Fibroblast of lung (primary cell): Measurements from ENCODE around the gene NAA16. TPM values are rescaled to one million over a fixed set of nuclear protein-coding genes. Genes with fewer than 3 reads are reported as not detected.
A peak's percentile ranks its signal among the peaks of the same experiment; 100 is the strongest.

Experiments
- DNase-seq, 2 donors: peaks; one replicate each; pipeline versions ENCODE4 v3.0.0 to v3.0.0-alpha.2; 2010; ENCODE audit warnings: low read depth in 2 of 2
- H2AFZ ChIP-seq: 2 replicates; pipeline ENCODE4 v1.5.1; 2012; ENCODE audit warnings: low read length, control low read depth, inconsistent platforms
- H3K27ac ChIP-seq: 2 replicates; pipeline ENCODE4 v1.5.1; 2011; ENCODE audit warnings: low read length, control low read depth; ENCODE audit not compliant: insufficient read depth
- H3K27me3 ChIP-seq: 2 replicates; pipeline ENCODE4 v1.5.1; 2011; ENCODE audit warnings: mild to moderate bottlenecking, low read length; ENCODE audit not compliant: control insufficient read depth, insufficient read depth
- H3K36me3 ChIP-seq: 2 replicates; pipeline ENCODE4 v1.5.1; 2011; ENCODE audit warnings: low read length; ENCODE audit not compliant: control insufficient read depth, insufficient read depth
- H3K4me1 ChIP-seq: 2 replicates; pipeline ENCODE4 v1.5.1; 2011; ENCODE audit warnings: low read length; ENCODE audit not compliant: control insufficient read depth, insufficient read depth; ENCODE audit errors: extremely low read depth
- H3K4me2 ChIP-seq: 2 replicates; pipeline ENCODE4 v1.5.1; 2011; ENCODE audit warnings: low read length, control low read depth; ENCODE audit not compliant: insufficient read depth; ENCODE audit errors: extremely low read depth
- H3K4me3 ChIP-seq, 4 experiments: fragments of 200-600 bp in 1 of 4; sonication (generic) in 1 of 4; replicated peaks in 1 of 4; 2 replicates each; pipeline ENCODE4 v1.5.1; 2011 to 2016; ENCODE audit warnings: low read length in 4 of 4, low read depth in 3 of 4, mild to moderate bottlenecking in 3 of 4, control low read depth in 2 of 4, inconsistent platforms in 1 of 4, mixed read lengths in 1 of 4; ENCODE audit not compliant: insufficient read depth in 1 of 4; ENCODE audit errors: control extremely low read depth in 1 of 4
- H3K79me2 ChIP-seq: 2 replicates; pipeline ENCODE4 v1.5.1; 2012; ENCODE audit warnings: mild to moderate bottlenecking, low read length, inconsistent platforms; ENCODE audit not compliant: control insufficient read depth, insufficient read depth
- H3K9ac ChIP-seq: 2 replicates; pipeline ENCODE4 v1.5.1; 2011; ENCODE audit warnings: mild to moderate bottlenecking, low read length, control low read depth; ENCODE audit not compliant: insufficient read depth
- H3K9me3 ChIP-seq: 2 replicates; pipeline ENCODE4 v1.5.1; 2012; ENCODE audit warnings: low read depth, low read length; ENCODE audit not compliant: control insufficient read depth, insufficient read depth
- H4K20me1 ChIP-seq: 2 replicates; pipeline ENCODE4 v1.5.1; 2011; ENCODE audit warnings: low read length; ENCODE audit not compliant: control insufficient read depth, insufficient read depth; ENCODE audit errors: extremely low read depth
- CTCF ChIP-seq, 2 donors: IDR thresholded peaks in 1 of 2; conservative IDR thresholded peaks in 1 of 2; 1 replicate in 1 of 2; 2 replicates in 1 of 2; pipeline ENCODE4 v1.5.1; 2011 to 2012; ENCODE audit warnings: low read length in 2 of 2, control low read depth in 1 of 2, inconsistent platforms in 1 of 2, low read depth in 1 of 2, mild to moderate bottlenecking in 1 of 2
- EZH2 ChIP-seq: IDR thresholded peaks from 2 replicates; pipeline ENCODE4 v1.5.1; 2012; ENCODE audit warnings: low read length, control low read depth, mild to moderate bottlenecking; ENCODE audit errors: missing control alignments
- polyA plus RNA-seq, 2 donors: library from polyadenylated mRNA; depleted of rRNA in 1 of 2; stranded (reverse) in 1 of 2; unstranded in 1 of 2; fragments of >200 nt; gene quantifications; 2 replicates each; pipeline ENCODE4 v1.2.1, GENCODE V29; 2011 to 2012; ENCODE audit warnings: missing spikeins in 1 of 2
- total RNA-seq: library from RNA; depleted of rRNA; stranded (reverse); fragments of >200 nt; gene quantifications from 2 replicates; pipeline ENCODE4 v1.2.1, GENCODE V29; 2014

The NAA16 gene
- total and polyA plus RNA-seq, 2 donors (not counting 1 experiment from before 2014, with no cell fraction given): 7.9 to 8.3 TPM

- Histone ChIP-seq H4K20me1 (no peaks in the 10 kb centered on the region), H3K79me2 (no peaks in the 10 kb centered on the region), H3K27ac (no peak overlapping the region), H3K27me3 (no peaks in the 10 kb centered on the region), H3K36me3 (no peaks in the 10 kb centered on the region), H3K4me1 (no peaks in the 10 kb centered on the region), H3K4me2 (no peak overlapping the region), H2AFZ (no peak overlapping the region), H3K9ac (no peak overlapping the region), H3K4me3 (no peak overlapping the region), H3K9me3 (no peaks in the 10 kb centered on the region)
- no peak for DNase-seq
- TF ChIP-seq EZH2: no peak
- TF ChIP-seq CTCF (conservative IDR thresholded peaks at IDR 0.05 in 1 of 2, IDR thresholded peaks at IDR 0.05 in 1 of 2; ENCODE audit: low read depth in 1 of 2, low read length in 2 of 2): no peak
These were observed 97.7 kb downstream of the NAA16 start for GRCh38 chr13:41408746-41409145.

- Histone ChIP-seq H3K27ac (no peak overlapping the region), H3K9ac (no peak overlapping the region), H3K79me2 (no peaks in the 10 kb centered on the region), H3K27me3 (no peaks in the 10 kb centered on the region), H3K4me3 (no peak overlapping the region), H3K4me1 (no peaks in the 10 kb centered on the region), H2AFZ (no peak overlapping the region), H3K9me3 (no peaks in the 10 kb centered on the region), H3K4me2 (no peak overlapping the region), H4K20me1 (no peaks in the 10 kb centered on the region), H3K36me3 (no peaks in the 10 kb centered on the region)
- peak in 1 of 2 donors; percentile 5 for DNase-seq
- no peak for TF ChIP-seq EZH2
- no peak for TF ChIP-seq CTCF (conservative IDR thresholded peaks at IDR 0.05 in 1 of 2, IDR thresholded peaks at IDR 0.05 in 1 of 2; ENCODE audit: low read depth in 1 of 2, low read length in 2 of 2)
These were observed 98.5 kb downstream of the NAA16 start for GRCh38 chr13:41409611-41410010.

- no peak for TF ChIP-seq CTCF (conservative IDR thresholded peaks at IDR 0.05 in 1 of 2, IDR thresholded peaks at IDR 0.05 in 1 of 2; ENCODE audit: low read depth in 1 of 2, low read length in 2 of 2)
- TF ChIP-seq EZH2: no peak
- Histone ChIP-seq H3K27me3 (no peaks in the 10 kb centered on the region), H4K20me1 (no peaks in the 10 kb centered on the region), H3K4me1 (no peaks in the 10 kb centered on the region), H3K9ac (no peak overlapping the region), H3K79me2 (no peaks in the 10 kb centered on the region), H3K4me2 (no peak overlapping the region), H3K9me3 (no peaks in the 10 kb centered on the region), H3K27ac (no peak overlapping the region), H3K4me3 (no peak overlapping the region), H3K36me3 (no peaks in the 10 kb centered on the region), H2AFZ (no peak overlapping the region)
- no peak for DNase-seq
These were observed 100.0 kb downstream of the NAA16 start for GRCh38 chr13:41411060-41411459.
